ENCODE data around the gene YAF2. TPM values are rescaled to one million over a fixed set of nuclear protein-coding genes. Genes with fewer than 3 reads are reported as not detected.

YAF2 gene
- total RNA-seq, 1 experiment from 2014 or later, result 27.6 TPM

DNA sequence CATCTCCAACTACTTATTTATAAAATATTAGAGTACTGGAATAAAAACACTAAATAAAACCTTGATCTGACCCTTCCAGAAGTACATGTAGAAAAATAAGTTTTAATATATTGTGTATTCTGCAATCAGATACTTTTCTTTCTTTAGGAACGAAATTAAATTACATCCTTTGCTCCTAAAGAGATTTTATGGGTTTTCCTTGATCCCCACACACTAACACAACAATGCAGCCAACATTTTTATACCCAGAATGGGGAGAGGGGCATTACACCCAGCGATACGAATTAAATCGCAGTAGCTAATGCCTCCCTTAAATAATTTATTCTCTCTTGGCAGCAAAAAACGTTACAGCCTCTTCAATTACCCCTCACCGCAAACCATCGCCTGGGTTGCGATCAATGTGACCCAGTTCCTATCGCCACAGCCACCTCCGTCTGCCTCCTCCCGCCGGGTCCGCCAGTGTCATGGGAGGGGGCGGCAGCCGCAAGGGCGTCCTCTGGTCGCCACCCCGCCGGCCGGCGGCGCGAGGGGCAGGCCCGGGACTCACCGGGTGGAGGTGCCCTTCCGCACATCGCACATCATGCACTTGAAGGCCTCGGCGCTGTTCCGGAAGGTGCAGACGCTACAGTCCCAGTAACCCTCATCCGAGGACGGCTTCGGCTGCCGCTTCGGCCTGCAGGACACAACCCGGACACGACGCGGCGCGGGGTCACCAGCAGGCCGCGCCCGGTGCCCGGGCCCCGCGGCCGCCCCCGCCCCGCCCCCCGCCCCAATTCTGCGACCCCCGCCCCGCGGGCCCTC, 796 bp downstream of the YAF2 start:
- DNase-seq (ENCODE audit: low read depth, low spot score), result peak; percentile 30
- ChIA-PET CTCF (no interaction called here), POLR2A (no interaction called here)
- ATAC-seq, result peak; percentile 88
- intact Hi-C loops (cut with micrococcal nuclease; ENCODE audit: unreplicated experiment), result loop anchor here (10.0 kb wide), 1 partner anchor 92 kb away; the partner anchor contains the start of gene GXYLT1
- H3K4me3 ChIP-seq (ENCODE audit: low read depth in 2 of 2, low read length in 2 of 2), result peak overlapping the region; percentile 69 to 74
- no peak for TF ChIP-seq POLR2AphosphoS5 (IDR thresholded peaks at IDR 0.05; ENCODE audit: low read depth, low read length)
- TF ChIP-seq, protein P1, sequence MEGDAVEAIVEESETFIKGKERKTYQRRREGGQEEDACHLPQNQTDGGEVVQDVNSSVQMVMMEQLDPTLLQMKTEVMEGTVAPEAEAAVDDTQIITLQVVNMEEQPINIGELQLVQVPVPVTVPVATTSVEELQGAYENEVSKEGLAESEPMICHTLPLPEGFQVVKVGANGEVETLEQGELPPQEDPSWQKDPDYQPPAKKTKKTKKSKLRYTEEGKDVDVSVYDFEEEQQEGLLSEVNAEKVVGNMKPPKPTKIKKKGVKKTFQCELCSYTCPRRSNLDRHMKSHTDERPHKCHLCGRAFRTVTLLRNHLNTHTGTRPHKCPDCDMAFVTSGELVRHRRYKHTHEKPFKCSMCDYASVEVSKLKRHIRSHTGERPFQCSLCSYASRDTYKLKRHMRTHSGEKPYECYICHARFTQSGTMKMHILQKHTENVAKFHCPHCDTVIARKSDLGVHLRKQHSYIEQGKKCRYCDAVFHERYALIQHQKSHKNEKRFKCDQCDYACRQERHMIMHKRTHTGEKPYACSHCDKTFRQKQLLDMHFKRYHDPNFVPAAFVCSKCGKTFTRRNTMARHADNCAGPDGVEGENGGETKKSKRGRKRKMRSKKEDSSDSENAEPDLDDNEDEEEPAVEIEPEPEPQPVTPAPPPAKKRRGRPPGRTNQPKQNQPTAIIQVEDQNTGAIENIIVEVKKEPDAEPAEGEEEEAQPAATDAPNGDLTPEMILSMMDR (IDR thresholded peaks at IDR 0.05), result peak; percentile 65
- 0 out of 2 replicates have a peak, but pooled peaks have one; percentile 67 for TF ChIP-seq SIN3A (IDR thresholded peaks at IDR 0.05; ENCODE audit: borderline replicate concordance, insufficient read depth, low read depth, low read length)
- TF ChIP-seq, protein P2, sequence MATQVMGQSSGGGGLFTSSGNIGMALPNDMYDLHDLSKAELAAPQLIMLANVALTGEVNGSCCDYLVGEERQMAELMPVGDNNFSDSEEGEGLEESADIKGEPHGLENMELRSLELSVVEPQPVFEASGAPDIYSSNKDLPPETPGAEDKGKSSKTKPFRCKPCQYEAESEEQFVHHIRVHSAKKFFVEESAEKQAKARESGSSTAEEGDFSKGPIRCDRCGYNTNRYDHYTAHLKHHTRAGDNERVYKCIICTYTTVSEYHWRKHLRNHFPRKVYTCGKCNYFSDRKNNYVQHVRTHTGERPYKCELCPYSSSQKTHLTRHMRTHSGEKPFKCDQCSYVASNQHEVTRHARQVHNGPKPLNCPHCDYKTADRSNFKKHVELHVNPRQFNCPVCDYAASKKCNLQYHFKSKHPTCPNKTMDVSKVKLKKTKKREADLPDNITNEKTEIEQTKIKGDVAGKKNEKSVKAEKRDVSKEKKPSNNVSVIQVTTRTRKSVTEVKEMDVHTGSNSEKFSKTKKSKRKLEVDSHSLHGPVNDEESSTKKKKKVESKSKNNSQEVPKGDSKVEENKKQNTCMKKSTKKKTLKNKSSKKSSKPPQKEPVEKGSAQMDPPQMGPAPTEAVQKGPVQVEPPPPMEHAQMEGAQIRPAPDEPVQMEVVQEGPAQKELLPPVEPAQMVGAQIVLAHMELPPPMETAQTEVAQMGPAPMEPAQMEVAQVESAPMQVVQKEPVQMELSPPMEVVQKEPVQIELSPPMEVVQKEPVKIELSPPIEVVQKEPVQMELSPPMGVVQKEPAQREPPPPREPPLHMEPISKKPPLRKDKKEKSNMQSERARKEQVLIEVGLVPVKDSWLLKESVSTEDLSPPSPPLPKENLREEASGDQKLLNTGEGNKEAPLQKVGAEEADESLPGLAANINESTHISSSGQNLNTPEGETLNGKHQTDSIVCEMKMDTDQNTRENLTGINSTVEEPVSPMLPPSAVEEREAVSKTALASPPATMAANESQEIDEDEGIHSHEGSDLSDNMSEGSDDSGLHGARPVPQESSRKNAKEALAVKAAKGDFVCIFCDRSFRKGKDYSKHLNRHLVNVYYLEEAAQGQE (IDR thresholded peaks at IDR 0.05; ENCODE audit: insufficient read depth in 1 of 2, low read depth in 2 of 2, low read length in 1 of 2), result no peak
- TF ChIP-seq TCF7L2 (IDR thresholded peaks at IDR 0.05; ENCODE audit: low read depth, low read length), result no peak
- BruUV-seq (replicated peaks), result no TSS peak
- H3K9me3 ChIP-seq (ENCODE audit: control insufficient read depth, insufficient read depth, low read depth, low read length), result no peaks in the 10 kb centered on the region
- no peaks in the 10 kb centered on the region for H3K27me3 ChIP-seq (ENCODE audit: control insufficient read depth, insufficient read depth, low read length)
- peaks cover 17% of the 10 kb centered on the region; the same call in 1 of the 2 replicates for H3K4me1 ChIP-seq (ENCODE audit: control insufficient read depth, insufficient read depth, low read length)
- H3K27ac ChIP-seq (ENCODE audit: low read length), result peak overlapping the region; percentile 85
- H3K36me3 ChIP-seq (ENCODE audit: control insufficient read depth, insufficient read depth, low read length), result no peaks in the 10 kb centered on the region
- in situ Hi-C loops (cut with HindIII; ENCODE audit: low pct_unique_long_range_greater_than_20kb, low sequenced_read_pairs), result no loop called here

- Histone ChIP-seq H3K4me3 (ENCODE audit: low read depth in 2 of 2, low read length in 2 of 2) (no peak overlapping the region), H3K27ac (ENCODE audit: low read length) (peak overlapping the region; percentile 48; the same call in 1 of the 2 replicates), H3K4me1 (ENCODE audit: control insufficient read depth, insufficient read depth, low read length) (peaks cover 17% of the 10 kb centered on the region; the same call in 1 of the 2 replicates), H3K9me3 (ENCODE audit: control insufficient read depth, insufficient read depth, low read depth, low read length) (no peaks in the 10 kb centered on the region), H3K36me3 (ENCODE audit: control insufficient read depth, insufficient read depth, low read length) (no peaks in the 10 kb centered on the region), H3K27me3 (ENCODE audit: control insufficient read depth, insufficient read depth, low read length) (no peaks in the 10 kb centered on the region)
- intact Hi-C loops (cut with micrococcal nuclease; ENCODE audit: unreplicated experiment) (loop anchor here (10.0 kb wide), 1 partner anchor 91 kb away; the partner anchor contains the start of gene GXYLT1), in situ Hi-C loops (cut with HindIII; ENCODE audit: low pct_unique_long_range_greater_than_20kb, low sequenced_read_pairs) (no loop called here)
- TF ChIP-seq SIN3A (IDR thresholded peaks at IDR 0.05; ENCODE audit: borderline replicate concordance, insufficient read depth, low read depth, low read length) (no peak), TCF7L2 (IDR thresholded peaks at IDR 0.05; ENCODE audit: low read depth, low read length) (no peak), POLR2AphosphoS5 (IDR thresholded peaks at IDR 0.05; ENCODE audit: low read depth, low read length) (no peak)
- TF ChIP-seq, protein P2 (IDR thresholded peaks at IDR 0.05; ENCODE audit: insufficient read depth in 1 of 2, low read depth in 2 of 2, low read length in 1 of 2), result no peak
- TF ChIP-seq, protein P1 (IDR thresholded peaks at IDR 0.05), result no peak
- BruUV-seq (replicated peaks), result no TSS peak
- no peak for DNase-seq (ENCODE audit: low read depth, low spot score)
- ATAC-seq, result no peak
- ChIA-PET POLR2A (no interaction called here), CTCF (no interaction called here)
Measured at GRCh38 chr12:42236017-42236416, 2.0 kb downstream of the YAF2 start.

All from Panc1 (cell line).